GM23338 (cell line): ENCODE results near the gene EHMT2.

ENCODE experiments used
- CREB1 ChIP-seq: fragments of 250-450 bp; sonication (Bioruptor Pico); IDR thresholded peaks from 2 replicates; pipeline ENCODE4 v1.5.0; 2020; ENCODE audit warnings: low read depth, mild to moderate bottlenecking, moderate library complexity
- CTCF ChIP-seq, 2 experiments: fragments of 200-600 bp in 1 of 2; sonication (generic) in 1 of 2; conservative IDR thresholded peaks; 2 replicates each; pipeline versions ENCODE4 v1.5.1 to v1.6.1; 2016 to 2017; ENCODE audit warnings: antibody characterized with exemption in 2 of 2, low read depth in 2 of 2, mild to moderate bottlenecking in 2 of 2, moderate library complexity in 1 of 2
- EZH2 ChIP-seq: fragments of 200-600 bp; sonication (generic); IDR thresholded peaks from one replicate; pipeline ENCODE4 v1.8.0; 2017; ENCODE audit warnings: antibody characterized with exemption, mild to moderate bottlenecking, low read depth; ENCODE audit not compliant: unreplicated experiment
- EZH2phosphoT487 ChIP-seq: fragments of 200-600 bp; sonication (generic); IDR thresholded peaks from one replicate; pipeline ENCODE4 v1.8.1; 2018; ENCODE audit warnings: antibody characterized with exemption; ENCODE audit not compliant: unreplicated experiment
- NANOG ChIP-seq: IDR thresholded peaks from 2 replicates; pipeline ENCODE4 v1.6.1; 2016; ENCODE audit warnings: antibody characterized with exemption, borderline replicate concordance
- POLR2AphosphoS5 ChIP-seq: IDR thresholded peaks from 2 replicates; pipeline ENCODE4 v1.6.1; 2016; ENCODE audit warnings: antibody characterized with exemption, low read depth
- REST ChIP-seq: IDR thresholded peaks from one replicate; pipeline ENCODE4 v1.6.1; 2018; ENCODE audit warnings: antibody characterized with exemption; ENCODE audit not compliant: unreplicated experiment
- ZNF462 ChIP-seq: fragments of 250-450 bp; sonication (Bioruptor Pico); IDR thresholded peaks from 2 replicates; pipeline ENCODE4 v1.5.0; 2020; ENCODE audit warnings: mild to moderate bottlenecking, moderate library complexity

GRCh38 chr6:31871046-31871659 is 26.3 kb downstream of the EHMT2 start:
- TF ChIP-seq REST (no peak), CTCF (conservative IDR thresholded peaks at IDR 0.05; ENCODE audit: low read depth in 2 of 2) (no peak), EZH2 (no peak), ZNF462 (CRISPR knock-in tag) (no peak), CREB1 (CRISPR knock-in tag) (no peak), EZH2phosphoT487 (no peak), NANOG (no peak), POLR2AphosphoS5 (no peak)
